Stimulated activated CD8-positive, alpha-beta memory T cell treated with anti-CD3 and anti-CD28 coated beads, Interleukin-15, amount 100 ng/mL, for 1 hour (primary cell): ENCODE results near the gene BAIAP2.
"Not testable (repeated sequence)": the region's sequence is repeated elsewhere in the genome, so short reads cannot be mapped to it uniquely, and the experiment has no call there.

Experiments used
- DNase-seq: peaks from one replicate; pipeline ENCODE4 v3.0.0-alpha.2; 2020; ENCODE audit warnings: low read depth

Gene BAIAP2

DNA sequence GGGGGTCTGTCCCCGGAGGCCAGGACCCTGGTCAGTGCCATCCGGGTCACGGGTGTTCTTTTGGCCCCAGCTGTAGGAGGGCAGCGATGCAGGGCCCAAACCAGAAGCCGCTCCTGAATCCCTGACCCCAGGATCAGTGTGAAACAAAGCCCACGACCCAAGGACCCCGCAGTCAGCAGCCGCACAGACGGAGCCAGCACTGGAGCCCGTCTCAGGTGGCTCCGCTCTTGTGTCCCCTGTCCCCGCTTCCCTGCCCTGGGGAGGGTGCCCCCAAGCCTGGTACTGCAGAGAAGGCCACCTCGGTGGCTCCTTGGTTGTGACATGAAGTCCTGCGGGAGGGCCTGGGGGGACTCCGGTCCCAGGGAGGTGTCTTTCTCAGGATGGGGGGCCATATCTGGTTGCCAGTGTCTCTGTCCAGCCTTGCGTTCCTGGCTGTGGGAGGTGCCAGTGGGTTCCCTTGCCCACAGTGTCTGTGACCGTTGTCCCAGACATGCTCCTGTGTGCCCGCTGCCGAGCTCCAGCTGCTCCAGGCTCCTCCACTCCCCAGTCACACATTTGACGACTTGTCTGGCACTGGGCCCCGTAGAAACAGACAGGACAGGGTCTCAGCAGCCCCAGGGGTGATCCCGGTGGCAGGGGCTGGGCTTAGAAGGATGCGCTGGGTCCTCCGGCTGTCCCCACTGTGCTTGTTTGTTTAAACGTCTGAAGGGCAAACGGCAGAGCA is 33.6 kb downstream of the BAIAP2 start:
- no peak for DNase-seq

GRCh38 chr17:81069135-81069645 is 34.2 kb downstream of the BAIAP2 start:
- DNase-seq: no peak

DNA sequence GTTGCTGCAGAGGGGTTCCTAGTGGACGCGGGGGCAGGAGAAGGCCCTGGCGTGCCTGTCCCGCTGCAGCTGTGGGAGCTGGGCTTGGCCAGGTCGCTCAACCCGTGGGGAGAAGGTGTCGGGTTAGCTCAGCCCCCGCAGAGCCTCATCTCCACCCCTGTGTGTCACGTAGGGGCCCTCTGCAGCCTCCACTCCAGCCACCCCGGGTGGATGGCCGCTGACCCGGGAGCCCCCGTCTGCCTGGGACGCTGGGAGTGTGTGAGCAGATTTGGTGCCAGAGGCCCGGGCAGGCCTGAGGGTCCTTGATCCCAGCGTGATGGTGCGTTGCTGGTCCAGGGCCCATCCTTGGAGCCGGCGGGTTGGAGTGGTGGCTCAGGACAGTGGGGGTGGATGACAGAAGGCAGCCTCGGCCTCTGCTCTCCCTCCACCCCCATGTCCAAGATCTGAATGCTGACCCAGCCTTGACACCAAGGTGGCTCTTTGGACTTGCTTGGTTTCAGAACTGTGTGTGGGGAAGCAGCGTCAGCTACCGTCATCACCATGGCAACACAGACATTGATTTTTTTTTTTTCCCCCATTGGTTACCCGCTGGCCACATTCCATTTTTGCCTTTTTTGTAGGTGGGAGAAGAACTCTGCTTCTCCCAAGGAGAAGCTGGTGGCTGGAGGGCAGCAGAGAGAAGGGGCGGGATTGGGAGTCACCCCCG is 35.7 kb downstream of the BAIAP2 start:
- DNase-seq: no peak

GRCh38 chr17:81071761-81072741 is 37.1 kb downstream of the BAIAP2 start:
- DNase-seq: no peak

DNA sequence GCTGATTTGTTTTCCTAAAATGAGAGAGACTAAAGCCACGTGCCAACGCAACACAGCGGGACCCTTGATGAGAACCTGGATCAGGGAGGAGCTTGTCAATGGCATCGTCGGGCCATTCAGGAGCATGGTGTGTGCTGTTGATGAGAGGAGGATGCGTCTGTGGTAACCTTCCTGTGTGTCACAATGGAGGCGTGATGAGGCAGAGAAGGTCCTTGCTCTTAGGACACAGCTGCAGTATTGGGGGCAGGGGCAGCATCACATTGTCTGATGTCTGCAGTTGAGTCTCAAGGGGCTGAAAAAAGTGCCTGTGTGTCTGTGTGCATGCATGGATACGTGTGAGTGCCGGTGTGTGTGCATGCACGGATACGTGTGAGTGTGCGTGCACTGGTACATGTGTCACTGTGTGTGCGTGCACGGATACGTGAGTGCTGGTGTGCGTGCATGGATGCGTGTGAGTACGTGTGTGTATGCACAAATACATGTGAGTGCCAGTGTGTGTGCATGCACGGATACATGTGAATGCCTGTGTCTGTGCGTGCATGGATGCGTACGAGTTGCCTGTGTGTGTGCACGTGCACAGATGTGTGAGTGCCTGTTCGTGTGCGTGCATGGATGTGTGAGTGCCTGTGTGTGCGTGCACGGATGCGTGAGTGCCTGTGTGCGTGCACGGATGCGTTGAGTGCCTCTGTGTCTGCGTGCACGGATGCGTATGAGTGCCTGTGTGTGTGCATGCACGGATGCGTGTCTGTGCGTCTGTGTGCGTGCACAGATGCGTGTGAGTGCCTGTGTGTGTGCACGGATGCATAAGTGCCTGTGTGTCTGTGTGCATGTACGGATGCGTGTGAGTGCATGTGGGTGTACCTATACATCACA is 39.3 kb downstream of the BAIAP2 start:
- DNase-seq: no peak

GRCh38 chr17:81074875-81075274 is 39.9 kb downstream of the BAIAP2 start:
- no peak for DNase-seq

GRCh38 chr17:81075307-81075706 is 40.4 kb downstream of the BAIAP2 start:
- no peak for DNase-seq

GRCh38 chr17:81076141-81076679 is 41.3 kb downstream of the BAIAP2 start:
- no peak for DNase-seq

- DNase-seq: not testable (repeated sequence)
Observed at GRCh38 chr17:81078026-81078913, 43.3 kb downstream of the BAIAP2 start.

GRCh38 chr17:81080019-81080418 is 45.1 kb downstream of the BAIAP2 start:
- no peak for DNase-seq

- DNase-seq: no peak
Observed at GRCh38 chr17:81081222-81082176, 46.5 kb downstream of the BAIAP2 start.

- DNase-seq: no peak
Observed at GRCh38 chr17:81082177-81083073, 47.5 kb downstream of the BAIAP2 start.

DNA sequence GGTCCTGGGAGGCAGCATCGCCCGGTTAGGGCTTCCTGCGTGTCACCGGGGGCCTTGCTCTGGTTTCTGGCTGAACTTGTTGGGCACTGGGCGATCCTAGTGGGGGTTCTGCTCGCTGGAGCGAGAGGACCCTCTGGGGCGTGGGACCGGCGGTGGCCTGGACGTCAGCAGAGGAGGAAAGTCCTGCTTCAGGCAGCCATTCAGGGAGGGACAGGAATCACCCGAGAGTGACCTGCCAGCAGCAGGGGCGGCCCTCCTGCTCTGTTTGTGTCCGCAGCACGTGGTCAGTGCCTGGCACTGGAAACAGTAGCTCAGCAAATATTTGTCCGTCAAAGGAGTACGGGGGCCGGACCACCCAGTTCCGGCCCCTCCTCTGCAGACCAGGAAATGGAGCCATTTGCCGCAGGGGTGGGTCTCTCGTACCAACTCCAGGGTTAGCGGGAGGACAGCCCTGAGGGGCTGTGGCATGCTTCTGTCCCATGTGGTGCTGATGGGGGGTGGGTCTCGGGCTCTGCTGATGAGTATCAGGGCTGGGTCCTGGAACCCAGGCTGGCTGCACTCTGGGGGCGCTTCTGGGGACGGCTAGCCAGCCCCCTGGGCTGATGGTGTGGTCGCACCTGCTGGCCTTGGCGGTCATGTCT is 48.3 kb downstream of the BAIAP2 start:
- no peak for DNase-seq

DNA sequence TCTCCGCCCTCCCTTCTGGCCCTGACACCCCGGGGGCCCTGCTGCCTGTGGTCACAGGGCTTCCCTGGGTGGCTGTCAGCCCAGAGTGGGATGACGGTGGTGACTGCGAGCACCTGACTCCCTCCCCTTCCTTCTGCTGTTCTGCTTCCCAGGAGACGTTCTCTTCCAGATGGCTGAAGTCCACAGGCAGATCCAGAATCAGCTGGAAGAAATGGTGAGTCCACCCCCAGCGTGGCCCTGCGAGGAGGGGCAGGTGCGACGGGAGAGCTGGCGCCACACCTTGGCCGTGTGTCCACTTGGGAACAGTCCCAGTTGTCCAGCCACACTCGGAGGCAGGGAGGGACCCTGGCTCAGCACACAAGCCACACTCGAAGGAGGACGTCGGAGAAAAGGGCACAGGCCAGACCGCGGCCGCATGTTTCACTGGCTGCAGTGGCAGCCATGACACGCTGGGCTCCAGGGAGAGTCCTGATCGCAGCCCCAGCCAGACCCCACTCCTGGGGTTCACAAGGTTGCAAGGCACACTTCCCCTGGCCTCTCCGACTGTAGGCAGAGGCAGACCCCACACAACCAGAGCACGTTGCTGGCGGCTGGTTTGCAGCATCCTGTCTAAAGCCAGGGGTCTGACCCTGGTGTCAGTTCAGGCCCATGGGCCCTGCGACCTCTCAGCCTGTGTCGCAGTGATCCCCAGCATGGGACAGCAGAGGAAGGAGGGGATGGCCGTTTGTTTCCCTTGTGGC is 49.9 kb downstream of the BAIAP2 start:
- no peak for DNase-seq

GRCh38 chr17:81085420-81085911 is 50.5 kb downstream of the BAIAP2 start:
- DNase-seq: no peak
